ENCODE results near the gene C1orf74. TPM values are rescaled to one million over a fixed set of nuclear protein-coding genes. Genes with fewer than 3 reads are reported as not detected.

Gene C1orf74
- total RNA-seq, 1 donor from 2014 or later = 2.2 TPM

GRCh38 chr1:209767096-209767495, 17.3 kb downstream of the C1orf74 start:
- Histone ChIP-seq H3K9me3 (ENCODE audit: insufficient read depth, low read depth, low read length) (no peaks in the 10 kb centered on the region), H3K9ac (ENCODE audit: low read length) (no peak overlapping the region), H3K27me3 (ENCODE audit: insufficient read depth, low read length) (no peaks in the 10 kb centered on the region), H3K4me3 (ENCODE audit: insufficient read depth, low read depth, low read length) (no peak overlapping the region), H2AFZ (ENCODE audit: low read depth, low read length) (no peak overlapping the region), H3K79me2 (ENCODE audit: insufficient read depth, low read length) (no peaks in the 10 kb centered on the region), H3K36me3 (ENCODE audit: insufficient read depth, low read length) (no peaks in the 10 kb centered on the region), H4K20me1 (ENCODE audit: insufficient read depth, low read length) (no peaks in the 10 kb centered on the region), H3K27ac (ENCODE audit: low read depth, low read length) (no peak overlapping the region), H3K4me2 (ENCODE audit: low read length) (no peak overlapping the region), H3K4me1 (ENCODE audit: insufficient read depth, low read length) (peaks cover 23% of the 10 kb centered on the region)
- TF ChIP-seq EZH2 (IDR thresholded peaks at IDR 0.05; ENCODE audit: insufficient read depth, low read length) (no peak), CTCF (IDR thresholded peaks at IDR 0.05; ENCODE audit: insufficient read depth, low read depth, low read length) (no peak)
- Mint-ChIP-seq H3K27ac (ENCODE audit: unreplicated experiment) (no peak overlapping the region), H3K36me3 (ENCODE audit: low read depth, unreplicated experiment) (no peaks in the 10 kb centered on the region), H3K27me3 (ENCODE audit: low read depth, unreplicated experiment) (peaks cover 9% of the 10 kb centered on the region), H3K9me3 (ENCODE audit: unreplicated experiment) (no peaks in the 10 kb centered on the region), H3K4me1 (ENCODE audit: low read depth, unreplicated experiment) (peaks cover 7% of the 10 kb centered on the region), H3K4me3 (ENCODE audit: unreplicated experiment) (no peak overlapping the region)
- DNase-seq (ENCODE audit: low read depth) (no peak), FAIRE-seq (no peak)

- TF ChIP-seq CTCF (IDR thresholded peaks at IDR 0.05; ENCODE audit: insufficient read depth, low read depth, low read length) (no peak), EZH2 (IDR thresholded peaks at IDR 0.05; ENCODE audit: insufficient read depth, low read length) (no peak)
- peaks cover 23% of the 10 kb centered on the region for H3K4me1 ChIP-seq (ENCODE audit: insufficient read depth, low read length)
- no peak overlapping the region for H3K27ac ChIP-seq (ENCODE audit: low read depth, low read length)
- H4K20me1 ChIP-seq (ENCODE audit: insufficient read depth, low read length) = no peaks in the 10 kb centered on the region
- H3K36me3 ChIP-seq (ENCODE audit: insufficient read depth, low read length) = no peaks in the 10 kb centered on the region
- H3K27me3 Mint-ChIP-seq (ENCODE audit: low read depth, unreplicated experiment) = peaks cover 12% of the 10 kb centered on the region
- no peak overlapping the region for H3K27ac Mint-ChIP-seq (ENCODE audit: unreplicated experiment)
- no peak overlapping the region for H3K4me3 ChIP-seq (ENCODE audit: insufficient read depth, low read depth, low read length)
- H3K9ac ChIP-seq (ENCODE audit: low read length) = no peak overlapping the region
- H3K4me2 ChIP-seq (ENCODE audit: low read length) = no peak overlapping the region
- peaks cover 7% of the 10 kb centered on the region for H3K4me1 Mint-ChIP-seq (ENCODE audit: low read depth, unreplicated experiment)
- DNase-seq (ENCODE audit: low read depth) = no peak
- no peaks in the 10 kb centered on the region for H3K79me2 ChIP-seq (ENCODE audit: insufficient read depth, low read length)
- no peaks in the 10 kb centered on the region for H3K9me3 Mint-ChIP-seq (ENCODE audit: unreplicated experiment)
- H2AFZ ChIP-seq (ENCODE audit: low read depth, low read length) = no peak overlapping the region
- no peaks in the 10 kb centered on the region for H3K27me3 ChIP-seq (ENCODE audit: insufficient read depth, low read length)
- H3K4me3 Mint-ChIP-seq (ENCODE audit: unreplicated experiment) = no peak overlapping the region
- no peaks in the 10 kb centered on the region for H3K36me3 Mint-ChIP-seq (ENCODE audit: low read depth, unreplicated experiment)
- H3K9me3 ChIP-seq (ENCODE audit: insufficient read depth, low read depth, low read length) = no peaks in the 10 kb centered on the region
- FAIRE-seq = no peak
Observed at GRCh38 chr1:209766051-209766450, 18.3 kb downstream of the C1orf74 start.

GRCh38 chr1:209761011-209761635, 23.2 kb downstream of the C1orf74 start:
- Histone ChIP-seq H3K9me3 (ENCODE audit: insufficient read depth, low read depth, low read length) (no peaks in the 10 kb centered on the region), H3K27ac (ENCODE audit: low read depth, low read length) (no peak overlapping the region), H2AFZ (ENCODE audit: low read depth, low read length) (no peak overlapping the region), H3K36me3 (ENCODE audit: insufficient read depth, low read length) (no peaks in the 10 kb centered on the region), H3K79me2 (ENCODE audit: insufficient read depth, low read length) (no peaks in the 10 kb centered on the region), H3K4me1 (ENCODE audit: insufficient read depth, low read length) (no peaks in the 10 kb centered on the region), H3K9ac (ENCODE audit: low read length) (no peak overlapping the region), H3K4me3 (ENCODE audit: insufficient read depth, low read depth, low read length) (no peak overlapping the region), H3K4me2 (ENCODE audit: low read length) (no peak overlapping the region), H3K27me3 (ENCODE audit: insufficient read depth, low read length) (peaks cover 2% of the 10 kb centered on the region), H4K20me1 (ENCODE audit: insufficient read depth, low read length) (no peaks in the 10 kb centered on the region)
- TF ChIP-seq EZH2 (IDR thresholded peaks at IDR 0.05; ENCODE audit: insufficient read depth, low read length) (no peak), CTCF (IDR thresholded peaks at IDR 0.05; ENCODE audit: insufficient read depth, low read depth, low read length) (no peak)
- Mint-ChIP-seq H3K4me1 (ENCODE audit: low read depth, unreplicated experiment) (peaks cover 7% of the 10 kb centered on the region), H3K27ac (ENCODE audit: unreplicated experiment) (no peak overlapping the region), H3K27me3 (ENCODE audit: low read depth, unreplicated experiment) (peaks cover 28% of the 10 kb centered on the region), H3K9me3 (ENCODE audit: unreplicated experiment) (no peaks in the 10 kb centered on the region), H3K4me3 (ENCODE audit: unreplicated experiment) (no peak overlapping the region), H3K36me3 (ENCODE audit: low read depth, unreplicated experiment) (no peaks in the 10 kb centered on the region)
- DNase-seq (ENCODE audit: low read depth) (no peak), FAIRE-seq (no peak)

All from astrocyte (in vitro differentiated cells and primary cell).